HCT116 (cell line): ENCODE results near the gene DERA. TPM values are rescaled to one million over a fixed set of nuclear protein-coding genes. Genes with fewer than 3 reads are reported as not detected.
"Not testable (repeated sequence)": the region's sequence is repeated elsewhere in the genome, so short reads cannot be mapped to it uniquely, and the experiment has no call there.

Experiments
- ATAC-seq: fragments of 200-7000 bp; cut with Tn5 transposase; 2 replicates; pipeline ENCODE4 v1.9.1; 2020; ENCODE audit warnings: mild to moderate bottlenecking, moderate library complexity
- BruUV-seq: library from RNA; stranded (reverse); fragments of 400-500 nt; replicated peaks from 2 replicates; lab custom pipeline; 2021; lab: Mats Ljungman, UMichigan
- CTCF ChIA-PET: fragments of 300-600 bp; sonication (Branson Sonifier 250); formaldehyde crosslinking; loops from one replicate; lab custom pipeline; 2021; ENCODE audit warnings: antibody characterized with exemption; lab: Charles Lee
- POLR2A ChIA-PET: fragments of 300-600, 350-600 bp; sonication (Branson Sonifier 250); formaldehyde crosslinking; loops from one replicate; lab custom pipeline; 2021; ENCODE audit warnings: antibody characterized with exemption; lab: Charles Lee
- RAD21 ChIA-PET, 2 experiments: fragments of 300-600 bp; sonication (Branson Sonifier 250); formaldehyde crosslinking; loops; one replicate each; lab custom pipeline; 2023; ENCODE audit warnings: low total read pairs in 2 of 2; ENCODE audit not compliant: uncharacterized antibody in 2 of 2, unreplicated experiment in 2 of 2, low non-redundant PET in 1 of 2; lab: Charles Lee
- DNase-seq: peaks from one replicate; pipeline ENCODE4 v3.0.0-alpha.2; 2010; ENCODE audit warnings: low read depth, low spot score
- H2AFZ ChIP-seq: fragments of 200-600 bp; shearing (Covaris generic), sonication (generic); 2 replicates; pipeline ENCODE4 v1.6.1; 2017; ENCODE audit warnings: low read depth, mixed run types, mixed read lengths, antibody characterized with exemption, low read length; ENCODE audit not compliant: poor library complexity, severe bottlenecking
- H3K27ac ChIP-seq: 2 replicates; pipeline ENCODE4 v1.5.1; 2012; ENCODE audit warnings: low read depth, low read length
- H3K27me3 ChIP-seq: fragments of 200-600 bp; sonication (generic); 2 replicates; pipeline ENCODE4 v1.6.1; 2016; ENCODE audit warnings: mixed run types, low read length, mixed read lengths; ENCODE audit not compliant: insufficient read depth
- H3K36me3 ChIP-seq, 2 experiments: fragments of 200-500 bp in 1 of 2; fragments of 200-600 bp in 1 of 2; sonication (Bioruptor generic) in 1 of 2; sonication (generic) in 1 of 2; 2 replicates each; pipeline versions ENCODE4 v1.5.1 to v1.6.1; 2014 to 2016; ENCODE audit warnings: low read length in 2 of 2, inconsistent platforms in 1 of 2, mixed read lengths in 1 of 2, mixed run types in 1 of 2; ENCODE audit not compliant: insufficient read depth in 2 of 2, control insufficient read depth in 1 of 2
- H3K4me1 ChIP-seq, 2 experiments: fragments of 200-600 bp in 1 of 2; sonication (generic) in 1 of 2; 2 replicates each; pipeline versions ENCODE4 v1.5.1 to v1.6.1; 2012 to 2017; ENCODE audit warnings: low read length in 2 of 2, inconsistent platforms in 1 of 2, mild to moderate bottlenecking in 1 of 2, mixed read lengths in 1 of 2, mixed run types in 1 of 2, moderate library complexity in 1 of 2; ENCODE audit not compliant: insufficient read depth in 2 of 2, control insufficient read depth in 1 of 2
- H3K4me2 ChIP-seq: fragments of 200-600 bp; sonication (generic); 2 replicates; pipeline ENCODE4 v1.6.1; 2017; ENCODE audit warnings: mixed run types, low read length, mixed read lengths
- H3K4me3 ChIP-seq, 2 experiments: fragments of 200-600 bp in 1 of 2; sonication (generic) in 1 of 2; replicated peaks in 1 of 2; 2 replicates each; pipeline ENCODE4 v1.5.1; 2011 to 2016; ENCODE audit warnings: low read length in 2 of 2, control low read depth in 1 of 2, low read depth in 1 of 2, mild to moderate bottlenecking in 1 of 2, mixed read lengths in 1 of 2, mixed run types in 1 of 2
- H3K79me2 ChIP-seq: fragments of 200-600 bp; sonication (generic); 2 replicates; pipeline ENCODE4 v1.6.1; 2017; ENCODE audit warnings: mild to moderate bottlenecking, mixed run types, low read length, moderate library complexity, mixed read lengths; ENCODE audit not compliant: insufficient read depth
- H3K9ac ChIP-seq: fragments of 200-600 bp; sonication (generic); 2 replicates; pipeline ENCODE4 v1.6.1; 2016; ENCODE audit warnings: low read length, mixed read lengths
- H3K9me2 ChIP-seq: fragments of 200-600 bp; sonication (generic), shearing (Covaris generic); 2 replicates; pipeline ENCODE4 v1.6.1; 2017; ENCODE audit warnings: mixed run types, mild to moderate bottlenecking, moderate library complexity; ENCODE audit not compliant: insufficient read depth
- H3K9me3 ChIP-seq, 2 experiments: fragments of 200-500 bp in 1 of 2; fragments of 200-600 bp in 1 of 2; sonication (Bioruptor generic) in 1 of 2; sonication (generic) in 1 of 2; 2 replicates each; pipeline ENCODE4 v1.6.1; 2014 to 2017; ENCODE audit warnings: low read length in 2 of 2, mixed read lengths in 2 of 2, inconsistent platforms in 1 of 2, low read depth in 1 of 2, mild to moderate bottlenecking in 1 of 2, mixed run types in 1 of 2, moderate library complexity in 1 of 2; ENCODE audit not compliant: control insufficient read depth in 1 of 2, insufficient read depth in 1 of 2
- H4K20me1 ChIP-seq: fragments of 200-600 bp; sonication (generic), shearing (Covaris generic); 2 replicates; pipeline ENCODE4 v1.6.1; 2017; ENCODE audit warnings: mixed run types, mild to moderate bottlenecking, moderate library complexity; ENCODE audit not compliant: insufficient read depth
- CBX3 ChIP-seq: IDR thresholded peaks from 2 replicates; pipeline ENCODE4 v1.6.1; 2012; ENCODE audit warnings: low read depth
- CEBPB ChIP-seq: IDR thresholded peaks from 2 replicates; pipeline ENCODE4 v1.6.1; 2012; ENCODE audit warnings: low read depth
- ELF1 ChIP-seq: IDR thresholded peaks from 2 replicates; pipeline ENCODE4 v1.6.1; 2012; ENCODE audit warnings: low read depth, borderline replicate concordance
- EZH2 ChIP-seq: fragments of 200-600 bp; sonication (generic); IDR thresholded peaks from 2 replicates; pipeline ENCODE4 v1.6.1; 2017; ENCODE audit warnings: antibody characterized with exemption, mixed run types
- POLR2AphosphoS5 ChIP-seq: IDR thresholded peaks from 2 replicates; pipeline ENCODE4 v1.6.1; 2011; ENCODE audit warnings: mild to moderate bottlenecking, low read depth, low read length, moderate library complexity
- SIN3A ChIP-seq: IDR thresholded peaks from 2 replicates; pipeline ENCODE4 v1.6.1; 2012; ENCODE audit warnings: low read depth
- SP1 ChIP-seq: IDR thresholded peaks from 2 replicates; pipeline ENCODE4 v1.6.1; 2012; ENCODE audit warnings: low read depth
- SRF ChIP-seq: IDR thresholded peaks from 2 replicates; pipeline ENCODE4 v1.6.1; 2012; ENCODE audit warnings: low read depth
- YY1 ChIP-seq: IDR thresholded peaks from 2 replicates; pipeline ENCODE4 v1.6.1; 2011; ENCODE audit warnings: low read length, low read depth, moderate library complexity, mild to moderate bottlenecking; ENCODE audit not compliant: insufficient replicate concordance; ENCODE audit errors: extremely low read depth
- ZFX ChIP-seq: fragments of 450-650 bp; IDR thresholded peaks from 2 replicates; pipeline ENCODE4 v1.6.1; 2017
- ZNF274 ChIP-seq: fragments of 200-500 bp; sonication (Bioruptor generic); IDR thresholded peaks from 2 replicates; pipeline ENCODE4 v1.6.1; 2014; ENCODE audit warnings: mild to moderate bottlenecking, low read depth, low read length, inconsistent platforms
- intact Hi-C: fragments of 100-400 bp; cut with micrococcal nuclease; formaldehyde crosslinking; loops from 2 replicates; pipeline ENCODE4 v1.10.0; 2022
- total RNA-seq: library from RNA; stranded (reverse); gene quantifications from one replicate; pipeline ENCODE4 v1.2.1, GENCODE V29; 2021; ENCODE audit not compliant: unreplicated experiment
- TF ChIP-seq, protein P1 (sequence below): IDR thresholded peaks from 2 replicates; pipeline ENCODE4 v1.6.1; 2012
- TF ChIP-seq, protein P2 (sequence below): IDR thresholded peaks from 2 replicates; pipeline ENCODE4 v1.6.1; 2012; ENCODE audit warnings: low read depth

Gene DERA
- total RNA-seq, 1 experiment from 2014 or later, result 32.6 TPM

DNA sequence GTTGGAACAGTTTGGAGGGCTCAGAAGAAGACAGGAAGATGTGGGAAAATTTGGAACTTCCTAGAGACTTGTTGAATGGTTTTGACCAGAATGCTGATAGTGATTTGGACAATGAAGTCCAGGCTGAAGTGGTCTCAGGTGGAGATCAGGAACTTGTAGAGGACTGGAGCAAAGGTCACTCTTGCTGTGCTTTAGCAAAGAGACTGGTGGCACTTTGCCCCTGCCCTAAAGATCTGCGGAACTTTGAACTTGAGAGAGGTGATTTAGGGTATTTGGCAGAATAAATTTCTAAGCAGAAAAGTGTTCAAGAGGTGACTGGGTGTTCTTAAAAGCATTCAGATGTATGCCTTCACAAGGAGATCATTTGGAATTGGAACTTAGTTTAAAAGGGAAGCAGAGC lies 102.6 kb downstream of the DERA start:
- H3K9me2 ChIP-seq, H3K9me3 ChIP-seq, DNase-seq, H3K27ac ChIP-seq, intact Hi-C loops, H3K27me3 ChIP-seq, H3K4me3 ChIP-seq, POLR2A ChIA-PET, H3K36me3 ChIP-seq, BruUV-seq, RAD21 ChIA-PET, H2AFZ ChIP-seq, CTCF ChIA-PET, H4K20me1 ChIP-seq, H3K4me2 ChIP-seq, H3K9ac ChIP-seq, ATAC-seq, H3K79me2 ChIP-seq, H3K4me1 ChIP-seq: not testable (repeated sequence)

DNA sequence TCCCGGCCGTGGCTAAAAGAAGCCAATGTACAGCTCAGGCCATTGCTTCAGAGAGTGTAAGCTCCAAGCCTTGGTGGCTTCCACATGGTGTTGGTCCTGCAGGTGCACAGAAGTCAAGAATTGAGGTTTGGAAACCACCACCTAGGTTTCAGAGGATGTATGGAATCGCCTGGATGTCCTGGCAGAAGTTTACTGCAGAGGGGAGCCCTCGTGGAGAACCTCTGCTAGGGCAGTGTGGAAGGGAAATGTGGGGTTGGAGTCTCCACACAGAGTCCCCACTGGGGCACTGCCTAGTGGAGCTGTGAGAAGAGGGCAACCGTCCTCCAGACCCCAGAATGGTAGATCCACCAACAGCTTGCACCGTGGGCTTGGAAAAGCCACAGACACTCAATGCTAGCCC lies 103.3 kb downstream of the DERA start:
- not testable (repeated sequence) for BruUV-seq

DNA sequence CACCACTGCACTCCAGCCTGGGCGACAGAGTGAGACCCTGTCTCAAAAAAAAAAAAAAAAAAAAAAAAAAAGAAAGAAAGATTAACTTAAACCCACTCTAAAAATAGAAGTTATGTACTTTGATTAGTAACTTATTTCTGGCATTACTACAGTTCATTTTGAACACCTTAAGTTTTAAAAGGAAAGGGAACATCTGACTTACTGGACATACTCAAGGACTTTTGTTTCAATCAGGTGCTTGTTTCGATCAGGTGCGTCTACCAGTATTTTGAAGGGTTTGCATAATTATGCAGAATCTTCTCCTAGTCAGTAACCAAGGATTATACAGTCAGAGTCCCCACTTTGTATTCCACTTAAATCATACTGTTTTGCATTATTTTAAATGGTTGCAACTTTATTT lies 105.6 kb downstream of the DERA start:
- no peak for DNase-seq
- Histone ChIP-seq H3K9me3 (no peaks in the 10 kb centered on the region; a peak in 2 of 4 replicates), H3K9ac (no peak overlapping the region), H3K9me2 (no peaks in the 10 kb centered on the region), H3K36me3 (no peaks in the 10 kb centered on the region), H3K79me2 (no peaks in the 10 kb centered on the region), H4K20me1 (no peaks in the 10 kb centered on the region), H3K4me2 (no peak overlapping the region), H3K4me3 (no peak overlapping the region), H3K27me3 (no peaks in the 10 kb centered on the region), H3K27ac (no peak overlapping the region), H3K4me1 (no peaks in the 10 kb centered on the region), H2AFZ (no peak overlapping the region)
- RAD21 ChIA-PET, result no interaction called here
- POLR2A ChIA-PET, result no interaction called here
- ATAC-seq, result no peak
- intact Hi-C loops, result no loop called here
- CTCF ChIA-PET, result no interaction called here
- no TSS peak for BruUV-seq
- TF ChIP-seq CEBPB (no peak), POLR2AphosphoS5 (no peak), SIN3A (no peak), ZNF274 (no peak), EZH2 (no peak), SRF (no peak), SP1 (no peak), YY1 (no peak), CBX3 (no peak), ELF1 (no peak), ZFX (no peak)
- TF ChIP-seq, protein P1, sequence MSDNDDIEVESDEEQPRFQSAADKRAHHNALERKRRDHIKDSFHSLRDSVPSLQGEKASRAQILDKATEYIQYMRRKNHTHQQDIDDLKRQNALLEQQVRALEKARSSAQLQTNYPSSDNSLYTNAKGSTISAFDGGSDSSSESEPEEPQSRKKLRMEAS, result no peak
- TF ChIP-seq, protein P2, sequence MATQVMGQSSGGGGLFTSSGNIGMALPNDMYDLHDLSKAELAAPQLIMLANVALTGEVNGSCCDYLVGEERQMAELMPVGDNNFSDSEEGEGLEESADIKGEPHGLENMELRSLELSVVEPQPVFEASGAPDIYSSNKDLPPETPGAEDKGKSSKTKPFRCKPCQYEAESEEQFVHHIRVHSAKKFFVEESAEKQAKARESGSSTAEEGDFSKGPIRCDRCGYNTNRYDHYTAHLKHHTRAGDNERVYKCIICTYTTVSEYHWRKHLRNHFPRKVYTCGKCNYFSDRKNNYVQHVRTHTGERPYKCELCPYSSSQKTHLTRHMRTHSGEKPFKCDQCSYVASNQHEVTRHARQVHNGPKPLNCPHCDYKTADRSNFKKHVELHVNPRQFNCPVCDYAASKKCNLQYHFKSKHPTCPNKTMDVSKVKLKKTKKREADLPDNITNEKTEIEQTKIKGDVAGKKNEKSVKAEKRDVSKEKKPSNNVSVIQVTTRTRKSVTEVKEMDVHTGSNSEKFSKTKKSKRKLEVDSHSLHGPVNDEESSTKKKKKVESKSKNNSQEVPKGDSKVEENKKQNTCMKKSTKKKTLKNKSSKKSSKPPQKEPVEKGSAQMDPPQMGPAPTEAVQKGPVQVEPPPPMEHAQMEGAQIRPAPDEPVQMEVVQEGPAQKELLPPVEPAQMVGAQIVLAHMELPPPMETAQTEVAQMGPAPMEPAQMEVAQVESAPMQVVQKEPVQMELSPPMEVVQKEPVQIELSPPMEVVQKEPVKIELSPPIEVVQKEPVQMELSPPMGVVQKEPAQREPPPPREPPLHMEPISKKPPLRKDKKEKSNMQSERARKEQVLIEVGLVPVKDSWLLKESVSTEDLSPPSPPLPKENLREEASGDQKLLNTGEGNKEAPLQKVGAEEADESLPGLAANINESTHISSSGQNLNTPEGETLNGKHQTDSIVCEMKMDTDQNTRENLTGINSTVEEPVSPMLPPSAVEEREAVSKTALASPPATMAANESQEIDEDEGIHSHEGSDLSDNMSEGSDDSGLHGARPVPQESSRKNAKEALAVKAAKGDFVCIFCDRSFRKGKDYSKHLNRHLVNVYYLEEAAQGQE, result no peak

More for the DNA sequence above, 103.3 kb downstream of the DERA start:
- H3K9me3 ChIP-seq, H3K27me3 ChIP-seq, H3K79me2 ChIP-seq, H4K20me1 ChIP-seq, H3K9ac ChIP-seq, H3K27ac ChIP-seq, H2AFZ ChIP-seq, intact Hi-C loops, H3K4me2 ChIP-seq, CTCF ChIA-PET, DNase-seq, RAD21 ChIA-PET, POLR2A ChIA-PET, H3K9me2 ChIP-seq, H3K4me3 ChIP-seq, ATAC-seq, H3K4me1 ChIP-seq, H3K36me3 ChIP-seq: not testable (repeated sequence)
